OCI-LY3 (cell line): ENCODE measurements around the gene RANBP9.

ENCODE experiments used
- H2AFZ ChIP-seq: fragments of 200-600, 300-600 bp; shearing (Covaris generic); 2 replicates; pipeline ENCODE4 v1.6.0; 2014; ENCODE audit warnings: antibody characterized with exemption, low read depth, low read length
- H3K27ac ChIP-seq: fragments of 200-600, 300-600 bp; sonication (generic); 2 replicates; pipeline ENCODE4 v1.5.1; 2014; ENCODE audit warnings: mild to moderate bottlenecking, low read length, moderate library complexity, mixed read lengths
- H3K27me3 ChIP-seq: fragments of 200-600, 300-600 bp; sonication (generic); 2 replicates; pipeline ENCODE4 v1.6.1; 2014; ENCODE audit warnings: low read depth, low read length, mixed read lengths
- H3K36me3 ChIP-seq: fragments of 200-600, 300-600 bp; sonication (generic); replicated peaks from 2 replicates; pipeline ENCODE3; 2014; ENCODE audit warnings: low read depth, low read length, mixed read lengths
- H3K4me1 ChIP-seq: fragments of 300-600, 200-600 bp; sonication (generic); 2 replicates; pipeline ENCODE4 v1.6.1; 2014; ENCODE audit warnings: low read length, mixed read lengths
- H3K4me2 ChIP-seq: fragments of 200-600, 300-600 bp; sonication (generic); 2 replicates; pipeline ENCODE4 v1.6.1; 2014; ENCODE audit warnings: low read length, mixed read lengths
- H3K4me3 ChIP-seq: fragments of 300-600, 200-600 bp; sonication (generic); 2 replicates; pipeline ENCODE4 v1.5.1; 2014; ENCODE audit warnings: antibody characterized with exemption, mild to moderate bottlenecking, low read length, moderate library complexity
- H3K79me2 ChIP-seq: fragments of 300-600, 200-600 bp; shearing (Covaris generic); 2 replicates; pipeline ENCODE4 v1.6.1; 2014; ENCODE audit warnings: mild to moderate bottlenecking, low read length, mixed read lengths
- H3K9ac ChIP-seq: fragments of 300-600, 200-600 bp; shearing (Covaris generic); 2 replicates; pipeline ENCODE4 v1.6.0; 2014; ENCODE audit warnings: mild to moderate bottlenecking, low read length, moderate library complexity
- H3K9me3 ChIP-seq: fragments of 200-600, 300-600 bp; shearing (Covaris generic); 2 replicates; pipeline ENCODE4 v1.6.1; 2014; ENCODE audit warnings: low read length, mixed read lengths; ENCODE audit not compliant: insufficient read depth
- H4K20me1 ChIP-seq: fragments of 200-600, 300-600 bp; sonication (generic); 2 replicates; pipeline ENCODE4 v1.6.1; 2016; ENCODE audit warnings: low read length, mixed read lengths; ENCODE audit not compliant: insufficient read depth
- EZH2phosphoT487 ChIP-seq: fragments of 200-600 bp; shearing (Covaris generic); IDR thresholded peaks from 2 replicates; pipeline ENCODE4 v1.6.1; 2018; ENCODE audit warnings: antibody characterized with exemption, mixed run types, low read depth
- TF ChIP-seq, protein P1 (sequence below): fragments of 200-600, 300-600 bp; sonication (generic); IDR thresholded peaks from 2 replicates; pipeline ENCODE4 v1.5.1; 2014; ENCODE audit warnings: antibody characterized with exemption, low read length, low read depth

The RANBP9 gene

DNA sequence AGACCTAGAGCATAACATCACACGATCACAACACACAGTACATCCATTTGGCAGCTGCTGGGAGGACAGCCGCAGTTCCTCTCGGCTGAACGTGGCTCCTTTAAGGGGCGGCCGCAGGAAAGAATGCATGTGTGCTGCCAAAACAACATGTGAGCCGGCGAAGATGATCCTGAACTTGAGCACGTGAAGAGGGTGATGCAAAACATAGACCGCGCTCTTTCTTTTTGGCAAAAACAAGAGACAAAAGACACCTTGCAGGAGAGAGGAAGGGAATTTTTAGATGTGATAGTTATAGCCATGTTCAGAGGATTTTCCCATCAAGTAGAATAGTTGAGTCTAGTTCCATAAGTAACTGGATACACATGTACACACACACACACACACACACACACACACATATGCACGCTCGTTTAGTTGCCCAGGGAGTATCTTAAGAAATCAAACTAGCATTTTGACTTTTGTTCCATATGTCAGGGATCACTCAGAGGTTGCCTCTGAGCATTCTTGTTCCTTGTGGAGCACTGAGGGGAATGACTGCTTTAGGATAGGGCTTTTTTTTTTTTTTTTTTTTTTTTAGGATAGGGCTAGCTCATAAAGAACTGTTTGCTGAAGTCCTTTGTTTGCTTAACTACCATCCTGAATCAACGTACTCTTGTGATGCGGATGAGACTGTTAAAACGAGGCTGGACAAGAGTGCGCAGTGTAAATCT, 21.7 kb upstream of the RANBP9 start:
- no peak overlapping the region for H3K4me2 ChIP-seq

DNA sequence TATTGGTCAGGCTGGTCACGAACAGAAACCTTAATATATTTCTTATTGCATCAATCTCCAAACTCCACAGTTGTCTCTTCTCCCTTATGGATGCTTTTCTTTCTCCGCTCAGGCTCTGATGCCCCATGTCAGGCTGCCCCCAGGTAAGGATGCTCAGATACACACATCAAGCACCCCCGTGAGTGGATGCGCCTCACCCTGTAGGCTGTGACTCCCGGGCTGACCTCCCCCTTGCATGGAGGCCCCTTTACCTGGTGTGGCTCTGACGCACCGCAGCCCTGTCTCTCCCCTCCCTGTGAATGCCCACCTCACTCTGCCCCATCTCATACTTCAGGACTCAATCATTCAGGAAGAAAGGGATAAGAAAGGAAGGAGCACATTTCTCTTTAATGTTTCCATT, 19.1 kb upstream of the RANBP9 start:
- H2AFZ ChIP-seq = no peak overlapping the region
- no peak overlapping the region for H3K4me3 ChIP-seq
- H3K9me3 ChIP-seq = no peaks in the 10 kb centered on the region
- TF ChIP-seq EZH2phosphoT487 = no peak
- TF ChIP-seq, protein P1, sequence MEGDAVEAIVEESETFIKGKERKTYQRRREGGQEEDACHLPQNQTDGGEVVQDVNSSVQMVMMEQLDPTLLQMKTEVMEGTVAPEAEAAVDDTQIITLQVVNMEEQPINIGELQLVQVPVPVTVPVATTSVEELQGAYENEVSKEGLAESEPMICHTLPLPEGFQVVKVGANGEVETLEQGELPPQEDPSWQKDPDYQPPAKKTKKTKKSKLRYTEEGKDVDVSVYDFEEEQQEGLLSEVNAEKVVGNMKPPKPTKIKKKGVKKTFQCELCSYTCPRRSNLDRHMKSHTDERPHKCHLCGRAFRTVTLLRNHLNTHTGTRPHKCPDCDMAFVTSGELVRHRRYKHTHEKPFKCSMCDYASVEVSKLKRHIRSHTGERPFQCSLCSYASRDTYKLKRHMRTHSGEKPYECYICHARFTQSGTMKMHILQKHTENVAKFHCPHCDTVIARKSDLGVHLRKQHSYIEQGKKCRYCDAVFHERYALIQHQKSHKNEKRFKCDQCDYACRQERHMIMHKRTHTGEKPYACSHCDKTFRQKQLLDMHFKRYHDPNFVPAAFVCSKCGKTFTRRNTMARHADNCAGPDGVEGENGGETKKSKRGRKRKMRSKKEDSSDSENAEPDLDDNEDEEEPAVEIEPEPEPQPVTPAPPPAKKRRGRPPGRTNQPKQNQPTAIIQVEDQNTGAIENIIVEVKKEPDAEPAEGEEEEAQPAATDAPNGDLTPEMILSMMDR = no peak
- 0 out of 2 replicates have a peak, but pooled peaks cover 2% of the 10 kb centered on the region for H3K27me3 ChIP-seq
- H3K36me3 ChIP-seq = no peaks in the 10 kb centered on the region
- H4K20me1 ChIP-seq = no peaks in the 10 kb centered on the region
- H3K4me2 ChIP-seq = no peak overlapping the region
- no peaks in the 10 kb centered on the region for H3K79me2 ChIP-seq
- no peak overlapping the region for H3K27ac ChIP-seq
- no peak overlapping the region for H3K9ac ChIP-seq
- H3K4me1 ChIP-seq = no peaks in the 10 kb centered on the region

More for the DNA sequence above, 21.7 kb upstream of the RANBP9 start:
- no peak overlapping the region for H2AFZ ChIP-seq
- H3K9me3 ChIP-seq = no peaks in the 10 kb centered on the region
- H3K4me1 ChIP-seq = no peaks in the 10 kb centered on the region
- no peak overlapping the region for H3K27ac ChIP-seq
- H3K79me2 ChIP-seq = no peaks in the 10 kb centered on the region
- no peak overlapping the region for H3K9ac ChIP-seq
- H3K4me3 ChIP-seq = no peak overlapping the region
- 0 out of 2 replicates have a peak, but pooled peaks cover 2% of the 10 kb centered on the region for H3K27me3 ChIP-seq
- H3K36me3 ChIP-seq = no peaks in the 10 kb centered on the region
- H4K20me1 ChIP-seq = no peaks in the 10 kb centered on the region
- no peak for TF ChIP-seq EZH2phosphoT487
- TF ChIP-seq, protein P1 = no peak

DNA sequence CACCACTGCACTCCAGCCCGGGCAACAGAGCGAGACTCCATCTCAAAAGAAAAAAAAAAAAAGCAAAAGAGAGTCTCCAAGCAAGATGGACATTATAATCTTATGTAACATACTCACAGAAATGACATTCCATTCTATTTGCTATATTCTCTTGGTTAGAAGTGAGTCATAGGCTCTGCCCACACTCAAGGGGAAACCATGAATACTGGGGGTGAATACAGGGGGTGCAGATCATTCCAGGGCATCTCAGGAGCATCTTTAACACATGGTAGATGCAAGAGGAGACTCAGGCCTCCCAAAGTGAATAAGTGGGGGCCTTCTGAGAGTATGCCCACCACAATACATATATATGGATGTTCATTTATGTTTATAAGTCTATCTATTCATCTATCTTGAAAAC, 18.3 kb upstream of the RANBP9 start:
- Histone ChIP-seq H3K79me2 (no peaks in the 10 kb centered on the region), H3K9me3 (no peaks in the 10 kb centered on the region), H3K27ac (no peak overlapping the region), H3K36me3 (no peaks in the 10 kb centered on the region), H3K4me3 (no peak overlapping the region), H3K9ac (no peak overlapping the region), H2AFZ (no peak overlapping the region), H3K4me2 (no peak overlapping the region), H3K4me1 (no peaks in the 10 kb centered on the region), H4K20me1 (no peaks in the 10 kb centered on the region), H3K27me3 (0 out of 2 replicates have a peak, but pooled peaks cover 2% of the 10 kb centered on the region)
- TF ChIP-seq, protein P1 = no peak
- TF ChIP-seq EZH2phosphoT487 = no peak

DNA sequence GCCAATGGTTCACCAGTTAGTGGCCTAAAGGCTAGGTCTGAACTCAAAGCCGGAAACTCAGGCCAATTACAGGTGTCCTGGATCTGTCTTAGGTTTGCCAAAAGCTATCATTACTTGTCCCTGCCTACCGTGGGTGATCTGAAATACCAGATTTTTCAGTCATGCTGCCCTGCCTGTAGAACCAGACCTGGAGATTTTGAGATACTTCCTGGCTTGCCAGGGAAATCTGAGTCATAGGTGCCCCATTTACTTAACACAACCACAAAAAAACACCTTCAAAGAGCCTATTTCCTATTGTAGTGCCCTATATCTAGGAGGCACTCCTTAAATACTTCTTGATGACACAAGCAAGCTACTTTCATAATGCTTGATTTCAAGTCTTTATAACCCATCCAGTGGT, 13.9 kb upstream of the RANBP9 start:
- H2AFZ ChIP-seq = no peak overlapping the region
- H3K27ac ChIP-seq = no peak overlapping the region
- H3K4me2 ChIP-seq = no peak overlapping the region
- no peaks in the 10 kb centered on the region for H3K27me3 ChIP-seq
- no peaks in the 10 kb centered on the region for H3K36me3 ChIP-seq
- no peaks in the 10 kb centered on the region for H3K9me3 ChIP-seq
- no peaks in the 10 kb centered on the region for H3K4me1 ChIP-seq
- no peaks in the 10 kb centered on the region for H4K20me1 ChIP-seq
- TF ChIP-seq, protein P1 = no peak
- TF ChIP-seq EZH2phosphoT487 = no peak
- no peak overlapping the region for H3K4me3 ChIP-seq
- no peak overlapping the region for H3K9ac ChIP-seq
- H3K79me2 ChIP-seq = no peaks in the 10 kb centered on the region
